NCI-H1930 (cell line): ENCODE measurements around the gene ARHGAP45.

Source experiments
- DNase-seq, 2 experiments: peaks; one replicate each; lab custom pipeline; 2025; lab: John Stamatoyannopoulos, UW

ARHGAP45 gene

DNA sequence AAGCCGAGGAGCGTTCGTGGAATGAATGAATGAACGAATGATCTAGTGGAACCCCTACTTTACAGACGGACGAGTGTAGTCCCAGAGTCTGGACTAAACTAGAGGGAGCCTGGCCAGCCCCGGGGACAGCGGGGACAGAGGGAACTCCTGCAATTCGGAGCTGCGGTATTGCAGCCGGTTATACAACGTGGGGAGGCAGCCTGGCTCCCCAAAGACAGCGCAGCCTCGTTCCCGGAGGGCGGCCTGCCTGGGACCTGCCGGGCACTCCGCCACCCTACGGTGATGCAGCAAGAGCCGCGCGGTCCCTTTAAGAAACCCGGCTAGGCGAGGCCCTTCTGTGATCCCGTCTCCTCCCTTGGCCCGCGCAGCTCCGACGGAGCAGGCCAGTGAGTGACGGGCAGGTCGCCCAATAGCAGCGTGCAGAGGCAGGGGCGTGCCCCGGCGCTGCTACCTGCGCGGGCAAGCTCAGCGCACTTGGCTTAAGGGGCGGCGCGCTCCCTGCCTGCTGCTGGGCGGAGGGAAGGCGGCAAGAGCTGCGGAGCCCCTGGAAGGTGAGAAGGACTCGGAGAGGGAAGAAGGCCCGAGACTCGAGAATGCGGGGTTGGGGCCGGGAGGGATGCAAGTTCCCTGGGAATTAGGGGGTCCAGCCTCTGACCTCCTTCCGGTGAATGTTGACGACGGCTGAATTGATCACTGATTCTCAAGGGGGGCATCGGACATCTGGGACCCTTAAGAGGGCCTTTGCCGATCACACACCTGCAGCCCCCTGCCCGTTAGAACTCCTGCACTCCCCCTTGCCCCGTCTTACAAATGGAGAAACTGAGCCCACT, 27.1 kb upstream of the ARHGAP45 start, which contains the start of gene ABCA7:
ABCA7 (plus strand) TSS at position 462 of the 830 bp plus-strand sequence. CDS start 1,255 bp downstream, outside the sequence.
- DNase-seq, result peak; percentile 88 to 94

DNA sequence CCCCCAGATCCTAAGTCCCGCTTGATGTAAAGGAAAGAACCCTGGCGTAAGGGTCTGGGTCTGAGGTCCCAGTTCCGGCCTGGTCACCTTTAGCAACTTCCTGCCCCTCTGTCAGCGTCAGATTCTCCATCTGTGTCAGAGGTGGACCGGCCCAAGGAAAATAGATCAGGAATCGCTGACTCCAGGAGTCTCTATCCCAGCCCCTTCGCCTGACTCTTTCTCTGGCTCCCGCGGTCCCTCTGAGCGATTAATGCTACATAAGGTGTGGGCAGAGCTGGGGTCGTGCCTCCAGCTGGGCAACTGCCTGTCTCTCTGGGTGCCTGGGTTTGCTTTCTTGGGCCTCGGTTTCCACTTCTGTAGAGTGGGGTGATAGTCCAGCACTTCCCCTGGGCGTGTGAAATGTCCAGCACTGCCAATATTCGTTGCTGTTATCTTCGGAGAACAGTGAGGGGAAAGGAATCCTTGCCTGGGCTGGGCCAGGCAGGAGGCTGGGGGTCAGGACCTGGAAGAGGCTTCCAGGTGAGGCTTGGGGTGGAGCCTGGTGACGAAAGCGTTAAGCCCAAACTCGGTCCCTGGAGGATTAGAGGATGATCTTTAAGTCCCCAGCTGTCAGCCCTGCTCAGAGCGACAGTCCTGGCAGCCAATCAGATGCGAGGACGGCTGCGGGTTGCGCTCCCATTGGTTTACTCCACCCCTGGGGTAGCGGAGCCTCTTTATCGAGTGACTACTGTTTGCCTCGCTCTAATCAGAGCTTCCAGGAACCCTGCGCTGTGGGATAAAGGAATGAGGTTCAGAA, 26.3 kb upstream of the ARHGAP45 start:
- DNase-seq, result peak; percentile 59 to 60

DNA sequence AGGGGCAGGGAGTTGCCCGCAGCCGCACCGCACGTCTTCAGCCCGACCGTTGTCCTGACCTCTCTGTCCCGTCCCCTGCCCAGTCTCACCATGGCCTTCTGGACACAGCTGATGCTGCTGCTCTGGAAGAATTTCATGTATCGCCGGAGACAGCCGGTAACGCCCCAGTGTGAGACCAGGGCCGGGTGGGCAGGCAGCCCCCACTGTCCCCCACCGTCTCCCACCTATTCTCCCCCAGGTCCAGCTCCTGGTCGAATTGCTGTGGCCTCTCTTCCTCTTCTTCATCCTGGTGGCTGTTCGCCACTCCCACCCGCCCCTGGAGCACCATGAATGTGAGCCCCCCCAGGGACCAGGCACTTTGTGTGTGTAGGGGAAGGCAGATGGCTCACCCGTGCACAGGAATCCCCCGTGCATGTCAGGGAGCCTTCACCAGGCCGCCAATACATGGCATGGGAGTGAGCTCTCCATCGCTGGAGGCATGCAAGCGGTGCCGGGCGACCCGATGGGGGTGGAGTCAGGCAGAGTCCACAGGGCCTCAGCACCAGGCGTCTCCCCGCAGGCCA, 25.6 kb upstream of the ARHGAP45 start:
- DNase-seq, result no peak

DNA sequence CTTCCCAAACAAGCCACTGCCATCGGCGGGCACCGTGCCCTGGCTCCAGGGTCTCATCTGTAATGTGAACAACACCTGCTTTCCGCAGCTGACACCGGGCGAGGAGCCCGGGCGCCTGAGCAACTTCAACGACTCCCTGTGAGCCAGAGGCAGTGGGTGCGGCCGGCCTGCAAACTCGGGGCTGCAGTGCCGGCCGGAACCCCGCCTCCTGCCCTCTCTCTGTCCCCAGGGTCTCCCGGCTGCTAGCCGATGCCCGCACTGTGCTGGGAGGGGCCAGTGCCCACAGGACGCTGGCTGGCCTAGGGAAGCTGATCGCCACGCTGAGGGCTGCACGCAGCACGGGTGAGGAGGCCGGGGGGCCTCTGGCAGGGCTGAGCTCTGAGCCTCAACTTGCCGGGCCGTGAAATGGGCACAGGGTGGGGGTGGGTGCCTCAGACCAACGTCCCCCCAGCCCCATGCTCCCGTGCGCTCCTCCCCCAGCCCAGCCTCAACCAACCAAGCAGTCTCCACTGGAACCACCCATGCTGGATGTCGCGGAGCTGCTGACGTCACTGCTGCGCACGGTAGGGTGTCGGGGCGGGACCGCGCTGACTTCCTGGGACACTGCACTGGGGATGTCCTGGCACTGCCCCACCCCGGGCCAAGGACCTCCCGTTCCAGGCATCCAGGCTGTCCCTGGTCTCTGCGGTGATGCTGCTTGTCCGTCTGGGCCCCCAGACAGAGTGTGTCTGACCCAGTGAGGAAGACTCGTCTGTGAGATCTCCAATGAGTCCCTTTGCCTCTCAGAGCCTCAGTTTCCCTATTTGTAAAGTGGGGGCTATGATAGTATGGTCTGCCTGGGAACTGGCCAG, 24.9 kb upstream of the ARHGAP45 start:
- DNase-seq, result no peak

DNA sequence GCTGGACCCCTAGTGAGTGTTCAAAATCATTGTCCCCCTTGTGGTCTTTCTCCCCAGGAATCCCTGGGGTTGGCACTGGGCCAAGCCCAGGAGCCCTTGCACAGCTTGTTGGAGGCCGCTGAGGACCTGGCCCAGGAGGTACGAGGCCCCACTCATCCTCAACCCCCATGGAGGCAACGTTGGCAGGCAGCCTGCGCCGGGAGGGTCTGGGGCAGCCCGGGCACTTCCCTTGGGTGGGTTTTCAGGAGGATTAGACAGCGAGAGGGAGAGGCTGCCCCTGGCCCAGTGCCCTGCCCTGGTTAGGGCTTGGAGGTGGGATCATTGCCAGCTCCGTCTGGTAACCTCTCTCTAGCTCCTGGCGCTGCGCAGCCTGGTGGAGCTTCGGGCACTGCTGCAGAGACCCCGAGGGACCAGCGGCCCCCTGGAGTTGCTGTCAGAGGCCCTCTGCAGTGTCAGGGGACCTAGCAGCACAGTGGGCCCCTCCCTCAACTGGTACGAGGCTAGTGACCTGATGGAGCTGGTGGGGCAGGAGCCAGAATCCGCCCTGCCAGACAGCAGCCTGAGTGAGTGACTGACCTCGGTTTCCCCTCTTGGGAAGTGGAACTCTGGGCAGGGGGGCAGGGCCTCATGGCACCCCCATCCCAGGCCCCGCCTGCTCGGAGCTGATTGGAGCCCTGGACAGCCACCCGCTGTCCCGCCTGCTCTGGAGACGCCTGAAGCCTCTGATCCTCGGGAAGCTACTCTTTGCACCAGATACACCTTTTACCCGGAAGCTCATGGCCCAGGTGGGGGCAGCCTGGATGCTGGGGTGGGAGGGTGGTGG, 24.1 kb upstream of the ARHGAP45 start:
- DNase-seq, result no peak

DNA sequence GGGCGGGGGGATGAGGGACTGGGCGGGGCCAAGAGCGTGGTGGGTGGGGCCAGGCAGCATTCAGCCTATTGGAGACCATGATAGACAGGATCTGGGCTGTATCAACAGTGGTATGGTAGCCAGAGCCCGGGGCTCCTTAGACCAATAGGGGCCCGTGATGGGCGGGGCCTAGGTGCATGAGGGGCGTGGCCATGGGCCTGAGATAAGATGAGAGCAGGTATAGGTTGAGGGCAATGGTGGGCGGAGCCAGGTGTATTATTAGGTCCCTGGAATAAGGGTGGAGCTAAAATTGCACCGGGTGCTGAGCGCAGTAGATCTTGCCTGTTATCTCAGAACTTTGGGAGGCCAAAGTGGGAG, 21.7 kb upstream of the ARHGAP45 start:
- no peak for DNase-seq

DNA sequence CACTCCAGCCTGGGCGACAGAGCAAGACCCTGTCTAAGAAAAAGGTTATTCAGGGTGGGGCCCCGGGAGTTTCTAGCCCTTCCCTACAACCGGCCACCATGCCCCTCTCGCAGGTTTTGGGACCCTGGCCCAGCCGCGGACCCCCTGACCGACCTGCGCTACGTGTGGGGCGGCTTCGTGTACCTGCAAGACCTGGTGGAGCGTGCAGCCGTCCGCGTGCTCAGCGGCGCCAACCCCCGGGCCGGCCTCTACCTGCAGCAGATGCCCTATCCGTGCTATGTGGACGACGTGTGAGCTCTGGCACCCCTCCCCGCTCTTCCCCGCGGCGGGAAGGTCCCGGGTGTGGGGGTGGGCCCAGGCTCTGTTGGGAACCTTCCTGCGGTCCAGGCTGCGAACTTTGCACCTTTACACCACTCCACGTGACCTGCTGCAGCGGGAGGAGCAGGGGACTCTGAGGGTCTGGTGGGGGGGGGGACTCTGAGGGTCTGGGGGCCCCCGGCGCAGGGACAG, 20.8 kb upstream of the ARHGAP45 start:
- no peak for DNase-seq

DNA sequence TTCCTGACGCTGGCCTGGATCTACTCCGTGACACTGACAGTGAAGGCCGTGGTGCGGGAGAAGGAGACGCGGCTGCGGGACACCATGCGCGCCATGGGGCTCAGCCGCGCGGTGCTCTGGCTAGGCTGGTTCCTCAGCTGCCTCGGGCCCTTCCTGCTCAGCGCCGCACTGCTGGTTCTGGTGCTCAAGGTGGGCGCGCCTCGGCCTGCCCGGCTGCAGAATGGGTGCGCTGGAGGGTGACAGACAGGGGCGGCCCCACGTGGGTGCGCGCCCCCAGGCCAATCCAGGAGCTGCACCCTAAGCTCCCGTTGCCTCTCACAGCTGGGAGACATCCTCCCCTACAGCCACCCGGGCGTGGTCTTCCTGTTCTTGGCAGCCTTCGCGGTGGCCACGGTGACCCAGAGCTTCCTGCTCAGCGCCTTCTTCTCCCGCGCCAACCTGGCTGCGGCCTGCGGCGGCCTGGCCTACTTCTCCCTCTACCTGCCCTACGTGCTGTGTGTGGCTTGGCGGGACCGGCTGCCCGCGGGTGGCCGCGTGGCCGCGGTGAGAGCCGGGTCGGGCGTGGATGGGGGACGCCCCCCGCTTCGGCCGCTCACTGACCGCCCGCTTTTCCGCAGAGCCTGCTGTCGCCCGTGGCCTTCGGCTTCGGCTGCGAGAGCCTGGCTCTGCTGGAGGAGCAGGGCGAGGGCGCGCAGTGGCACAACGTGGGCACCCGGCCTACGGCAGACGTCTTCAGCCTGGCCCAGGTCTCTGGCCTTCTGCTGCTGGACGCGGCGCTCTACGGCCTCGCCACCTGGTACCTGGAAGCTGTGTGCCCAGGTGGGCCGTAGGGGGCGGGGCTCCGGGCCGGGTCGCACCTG, 19.9 kb upstream of the ARHGAP45 start:
- DNase-seq, result no peak

DNA sequence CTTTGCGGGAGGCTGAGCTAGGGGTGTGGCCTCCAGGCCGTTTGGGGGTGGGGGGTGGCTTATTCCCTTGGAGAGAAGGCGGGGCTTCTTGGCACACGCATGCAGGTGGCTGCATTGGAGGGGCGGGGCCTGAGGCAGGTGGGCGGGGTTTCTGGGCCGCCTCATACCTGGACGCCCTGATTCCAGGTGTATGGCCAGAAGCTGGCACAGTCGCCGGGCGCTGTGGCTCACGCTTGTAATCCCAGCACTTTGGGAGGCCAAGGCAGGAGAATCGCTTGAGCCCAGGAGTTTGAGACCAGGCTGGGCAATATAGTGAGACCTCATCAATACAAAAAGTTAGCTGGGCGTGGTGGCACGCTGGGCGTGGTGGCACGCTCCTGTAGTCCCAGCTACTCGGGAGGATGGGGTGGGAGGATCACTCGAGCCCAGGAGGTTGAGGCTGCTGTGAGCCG, 19.2 kb upstream of the ARHGAP45 start:
- DNase-seq, result no peak

DNA sequence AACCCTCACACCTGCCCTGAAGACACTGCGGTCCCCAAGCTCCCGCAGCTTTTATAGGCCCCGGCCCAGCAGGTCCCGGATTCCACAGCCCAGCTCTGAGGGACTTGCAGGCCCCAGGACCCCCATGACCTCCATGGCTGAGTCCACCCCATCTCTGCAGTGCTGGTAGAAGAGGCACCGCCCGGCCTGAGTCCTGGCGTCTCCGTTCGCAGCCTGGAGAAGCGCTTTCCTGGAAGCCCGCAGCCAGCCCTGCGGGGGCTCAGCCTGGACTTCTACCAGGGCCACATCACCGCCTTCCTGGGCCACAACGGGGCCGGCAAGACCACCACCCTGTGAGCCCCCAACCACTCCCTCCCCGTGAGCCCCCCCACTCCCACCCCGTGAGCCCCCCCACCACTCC, 17.9 kb upstream of the ARHGAP45 start:
- DNase-seq, result no peak

DNA sequence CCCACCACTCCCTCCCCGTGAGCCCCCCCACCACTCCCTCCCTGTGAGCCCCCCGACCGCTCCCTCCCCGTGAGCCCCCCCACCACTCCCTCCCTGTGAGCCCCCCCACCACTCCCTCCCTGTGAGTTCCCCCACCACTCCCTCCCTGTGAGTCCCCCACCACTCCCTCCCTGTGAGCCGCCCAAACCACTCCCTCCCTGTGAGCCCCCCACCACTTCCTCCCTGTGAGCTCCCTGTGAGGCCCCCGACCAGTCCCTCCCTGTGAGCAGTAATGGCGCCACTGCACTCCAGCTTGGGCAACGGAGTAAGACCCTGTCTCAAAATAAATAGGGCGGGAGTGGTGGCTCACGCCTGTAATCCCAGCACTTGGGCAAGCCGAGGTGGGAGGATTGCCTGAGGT, 17.2 kb upstream of the ARHGAP45 start:
- no peak for DNase-seq

DNA sequence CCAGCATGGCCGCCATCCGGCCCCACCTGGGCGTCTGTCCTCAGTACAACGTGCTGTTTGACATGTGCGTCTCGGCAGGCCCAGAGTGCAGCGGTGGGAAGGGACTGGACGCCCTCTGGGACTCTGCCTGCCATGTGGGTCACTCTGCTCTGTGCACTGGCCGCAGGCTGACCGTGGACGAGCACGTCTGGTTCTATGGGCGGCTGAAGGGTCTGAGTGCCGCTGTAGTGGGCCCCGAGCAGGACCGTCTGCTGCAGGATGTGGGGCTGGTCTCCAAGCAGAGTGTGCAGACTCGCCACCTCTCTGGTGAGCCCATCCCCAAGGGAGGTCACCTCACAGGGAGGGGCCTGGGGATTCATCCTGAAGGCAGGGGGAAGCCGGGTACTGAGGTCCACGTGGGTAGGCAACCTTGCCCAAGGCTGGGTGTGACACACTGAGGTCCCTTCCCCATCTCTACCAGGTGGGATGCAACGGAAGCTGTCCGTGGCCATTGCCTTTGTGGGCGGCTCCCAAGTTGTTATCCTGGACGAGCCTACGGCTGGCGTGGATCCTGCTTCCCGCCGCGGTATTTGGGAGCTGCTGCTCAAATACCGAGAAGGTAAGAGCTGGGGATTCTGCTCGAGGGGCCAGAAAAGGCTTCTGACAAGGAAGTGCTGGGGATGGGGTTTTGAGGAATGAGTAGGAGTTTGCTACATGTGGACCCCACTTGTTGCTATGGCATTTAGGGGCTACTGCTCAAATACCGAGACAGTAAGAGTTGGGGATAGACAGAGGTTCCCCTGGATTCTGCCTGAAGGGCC, 15.8 kb upstream of the ARHGAP45 start:
- no peak for DNase-seq

DNA sequence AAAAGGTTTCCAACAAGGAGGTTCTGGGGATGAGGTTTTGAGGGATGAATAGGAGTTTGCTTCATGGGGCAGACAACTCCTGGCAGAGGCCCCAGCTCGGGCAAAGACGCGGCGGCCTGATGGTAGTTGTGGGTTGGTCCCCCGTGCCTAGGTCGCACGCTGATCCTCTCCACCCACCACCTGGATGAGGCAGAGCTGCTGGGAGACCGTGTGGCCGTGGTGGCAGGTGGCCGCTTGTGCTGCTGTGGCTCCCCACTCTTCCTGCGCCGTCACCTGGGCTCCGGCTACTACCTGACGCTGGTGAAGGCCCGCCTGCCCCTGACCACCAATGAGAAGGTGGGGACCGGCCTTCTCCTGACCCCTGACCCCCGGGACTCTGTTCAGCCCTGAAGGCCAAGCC, 15.2 kb upstream of the ARHGAP45 start:
- no peak for DNase-seq

DNA sequence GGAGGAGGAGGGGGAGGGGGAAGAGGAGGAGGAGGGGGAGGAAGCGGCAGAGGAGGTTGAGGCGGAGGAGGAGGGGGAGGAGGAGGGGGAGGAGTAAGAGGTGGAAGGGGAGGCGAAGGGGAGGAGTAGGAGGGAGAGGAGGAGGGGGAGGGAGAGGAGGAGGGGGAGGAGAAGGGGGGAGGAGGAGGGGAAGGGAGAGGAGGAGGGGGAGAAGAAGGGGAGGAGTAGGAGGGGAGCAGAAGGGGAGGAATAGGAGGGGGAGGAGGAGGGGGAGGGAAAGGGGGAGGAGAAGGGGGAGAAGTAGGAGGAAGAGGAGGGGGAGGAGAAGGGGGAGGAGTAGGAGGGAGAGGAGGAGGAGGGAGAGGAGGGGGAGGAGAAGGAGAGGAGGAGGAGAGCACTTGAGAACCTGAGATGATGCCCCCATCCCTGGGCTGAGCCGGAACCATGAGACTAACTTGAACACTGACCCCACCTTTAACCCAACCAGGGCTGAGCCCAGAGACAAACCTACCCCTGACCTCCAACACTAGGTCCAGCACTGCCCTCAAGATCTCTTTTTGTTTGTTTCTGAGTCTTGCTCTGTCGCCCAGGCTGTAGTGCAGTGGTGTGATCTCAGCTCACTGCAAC, 14.5 kb upstream of the ARHGAP45 start:
- no peak for DNase-seq

DNA sequence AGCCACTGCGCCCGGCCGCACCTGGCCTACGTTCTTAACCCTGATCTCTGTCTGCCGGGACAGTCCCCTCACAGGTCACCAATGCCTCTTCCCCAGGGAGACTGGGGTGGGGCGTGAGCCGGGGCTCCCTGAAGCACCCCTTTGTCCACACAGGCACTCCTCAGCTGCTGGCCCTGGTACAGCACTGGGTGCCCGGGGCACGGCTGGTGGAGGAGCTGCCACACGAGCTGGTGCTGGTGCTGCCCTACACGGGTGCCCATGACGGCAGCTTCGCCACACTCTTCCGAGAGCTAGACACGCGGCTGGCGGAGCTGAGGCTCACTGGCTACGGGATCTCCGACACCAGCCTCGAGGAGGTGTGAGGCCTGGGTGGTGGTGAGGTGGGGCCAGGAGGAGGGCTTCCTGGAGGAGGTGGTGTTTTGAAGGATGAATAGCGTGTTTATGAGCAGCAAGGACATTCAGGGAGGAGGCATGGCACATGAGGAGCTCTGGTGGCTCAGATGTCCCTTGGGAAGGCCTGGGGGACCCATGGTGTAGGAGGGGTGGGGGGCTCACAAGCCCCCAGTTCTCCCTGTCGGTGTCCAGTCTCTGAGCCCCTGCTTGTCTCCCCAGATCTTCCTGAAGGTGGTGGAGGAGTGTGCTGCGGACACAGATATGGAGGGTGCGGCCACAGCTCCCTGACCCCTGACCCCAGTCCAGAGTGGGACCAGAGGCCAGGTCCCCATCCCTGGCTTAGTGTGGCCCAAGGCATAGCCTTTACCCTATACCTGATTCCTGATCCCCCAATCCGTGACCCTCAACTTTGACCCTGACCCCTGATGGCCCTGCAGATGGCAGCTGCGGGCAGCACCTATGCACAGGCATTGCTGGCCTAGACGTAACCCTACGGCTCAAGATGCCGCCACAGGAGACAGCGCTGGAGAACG, 13.5 kb upstream of the ARHGAP45 start:
- DNase-seq, result no peak

DNA sequence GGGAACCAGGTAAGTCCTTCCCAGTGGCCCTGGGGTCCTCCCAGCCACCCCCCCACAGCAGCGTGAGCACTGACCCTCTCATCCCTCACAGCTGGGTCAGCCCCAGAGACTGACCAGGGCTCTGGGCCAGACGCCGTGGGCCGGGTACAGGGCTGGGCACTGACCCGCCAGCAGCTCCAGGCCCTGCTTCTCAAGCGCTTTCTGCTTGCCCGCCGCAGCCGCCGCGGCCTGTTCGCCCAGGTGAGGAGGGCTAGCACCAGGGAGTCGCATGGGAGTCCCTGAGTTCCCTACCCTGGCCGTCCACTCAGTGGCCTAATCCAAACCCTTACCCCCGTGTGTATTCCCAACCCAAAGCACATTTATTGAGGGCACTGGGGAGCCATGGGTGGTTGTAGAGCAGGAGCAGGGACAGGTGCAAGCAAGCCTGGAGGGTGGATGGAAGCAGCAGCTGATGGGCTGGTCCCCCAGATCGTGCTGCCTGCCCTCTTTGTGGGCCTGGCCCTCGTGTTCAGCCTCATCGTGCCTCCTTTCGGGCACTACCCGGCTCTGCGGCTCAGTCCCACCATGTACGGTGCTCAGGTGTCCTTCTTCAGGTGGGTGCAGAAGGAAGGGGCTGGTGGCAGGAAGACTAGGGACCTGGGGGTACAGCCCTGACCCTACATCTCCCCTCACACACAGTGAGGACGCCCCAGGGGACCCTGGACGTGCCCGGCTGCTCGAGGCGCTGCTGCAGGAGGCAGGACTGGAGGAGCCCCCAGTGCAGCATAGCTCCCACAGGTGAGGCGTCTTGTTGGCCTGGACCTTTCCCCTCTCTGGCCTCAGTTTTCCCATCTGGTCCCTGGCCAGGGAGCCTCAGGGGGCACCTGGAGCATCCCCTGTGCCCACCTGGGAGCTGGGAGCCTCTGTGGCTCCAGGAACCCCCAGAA, 12.6 kb upstream of the ARHGAP45 start:
- DNase-seq, result no peak
